Activated CD4-positive, alpha-beta T cell treated with anti-CD3 and anti-CD28 coated beads, Interleukin-2, amount 50 U/mL, for 48 hours (primary cell): ENCODE results near the gene RPH3AL.
"Not testable (repeated sequence)": the region's sequence is repeated elsewhere in the genome, so short reads cannot be mapped to it uniquely, and the experiment has no call there.

ENCODE experiments used
- DNase-seq, 2 experiments: peaks; one replicate each; pipeline ENCODE4 v3.0.0-alpha.2; 2020

RPH3AL gene

DNA sequence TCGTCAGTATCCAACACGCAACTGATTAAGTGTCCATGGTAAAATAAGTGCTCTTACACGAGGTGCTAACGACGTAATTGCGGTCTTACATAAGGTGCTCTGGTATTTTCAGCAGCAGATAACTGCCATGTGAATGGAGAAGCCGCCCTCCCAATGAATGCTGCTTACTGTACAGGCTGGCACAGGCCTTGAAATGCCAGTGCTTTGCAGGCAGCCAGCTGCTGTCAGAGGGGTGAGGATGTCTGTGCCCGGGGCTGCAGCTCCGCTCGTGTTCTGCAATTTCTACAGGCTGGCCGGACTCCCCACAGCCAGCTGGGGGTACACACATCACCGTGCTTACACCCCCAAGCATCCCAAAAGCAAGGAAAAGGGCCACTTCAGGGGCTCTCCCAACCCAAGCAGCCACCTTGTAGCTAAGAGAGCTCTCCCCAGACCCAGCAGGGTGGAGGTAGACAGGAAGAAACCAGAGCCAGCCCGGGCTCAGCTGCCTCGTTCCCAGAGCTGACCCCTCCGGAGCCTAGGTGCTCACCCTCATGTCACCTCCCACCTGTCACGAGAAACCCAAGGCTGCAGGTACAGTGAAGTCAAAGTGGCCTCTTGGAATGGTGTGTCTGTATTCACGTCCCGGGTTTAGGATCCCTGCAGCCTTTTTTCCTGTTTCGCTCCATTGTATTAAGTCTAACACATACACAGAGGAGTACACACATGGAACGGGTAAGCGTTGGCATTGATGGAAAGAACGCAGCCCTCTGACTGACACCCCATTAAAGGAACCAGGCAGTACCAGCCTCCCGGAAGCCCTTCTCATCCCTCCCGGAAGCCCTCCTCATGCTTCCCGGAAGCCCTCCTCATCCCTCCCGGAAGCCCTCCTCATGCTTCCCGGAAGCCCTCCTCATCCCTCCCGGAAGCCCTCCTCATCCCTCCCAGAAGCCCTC is 27.2 kb upstream of the RPH3AL start:
- no peak for DNase-seq

GRCh38 chr17:378068-378467 is 25.5 kb upstream of the RPH3AL start:
- no peak for DNase-seq

GRCh38 chr17:376936-377863 is 24.6 kb upstream of the RPH3AL start:
- no peak for DNase-seq

DNA sequence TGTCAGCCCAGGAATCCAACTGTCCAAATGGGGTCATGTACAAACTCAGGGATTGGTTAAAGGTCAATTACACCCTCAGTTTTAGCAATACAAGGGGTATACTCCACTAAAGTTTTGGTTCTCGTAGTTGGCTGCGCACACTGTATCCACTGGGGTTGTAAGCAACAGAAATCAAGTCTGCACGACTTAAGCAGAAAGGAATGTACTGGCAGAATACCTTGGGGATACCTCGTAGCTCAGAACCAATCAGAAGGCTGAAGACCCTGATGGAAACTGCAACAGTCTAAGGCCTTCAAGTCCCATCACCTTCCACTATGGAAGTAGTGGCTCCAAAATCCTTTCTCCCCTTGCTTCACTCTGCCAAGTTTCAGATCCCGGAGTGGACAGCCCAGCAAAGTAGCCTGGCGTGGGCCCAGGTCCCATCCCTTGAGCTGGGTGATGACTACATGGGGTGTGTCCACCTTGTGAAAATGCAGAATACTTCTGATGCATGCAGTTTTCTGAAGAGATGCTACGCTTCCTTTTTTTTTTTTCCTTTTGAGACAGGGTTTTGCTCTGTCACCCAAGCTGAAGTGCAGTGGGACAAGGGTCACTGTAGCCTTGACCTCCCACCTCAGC is 21.1 kb upstream of the RPH3AL start:
- no peak for DNase-seq

- DNase-seq, result no peak
Measured at GRCh38 chr17:372157-373152, 19.8 kb upstream of the RPH3AL start.

GRCh38 chr17:371583-371982 is 19.0 kb upstream of the RPH3AL start:
- DNase-seq, result no peak

- not testable (repeated sequence) for DNase-seq
Measured at GRCh38 chr17:367656-368055, 15.0 kb upstream of the RPH3AL start.

DNA sequence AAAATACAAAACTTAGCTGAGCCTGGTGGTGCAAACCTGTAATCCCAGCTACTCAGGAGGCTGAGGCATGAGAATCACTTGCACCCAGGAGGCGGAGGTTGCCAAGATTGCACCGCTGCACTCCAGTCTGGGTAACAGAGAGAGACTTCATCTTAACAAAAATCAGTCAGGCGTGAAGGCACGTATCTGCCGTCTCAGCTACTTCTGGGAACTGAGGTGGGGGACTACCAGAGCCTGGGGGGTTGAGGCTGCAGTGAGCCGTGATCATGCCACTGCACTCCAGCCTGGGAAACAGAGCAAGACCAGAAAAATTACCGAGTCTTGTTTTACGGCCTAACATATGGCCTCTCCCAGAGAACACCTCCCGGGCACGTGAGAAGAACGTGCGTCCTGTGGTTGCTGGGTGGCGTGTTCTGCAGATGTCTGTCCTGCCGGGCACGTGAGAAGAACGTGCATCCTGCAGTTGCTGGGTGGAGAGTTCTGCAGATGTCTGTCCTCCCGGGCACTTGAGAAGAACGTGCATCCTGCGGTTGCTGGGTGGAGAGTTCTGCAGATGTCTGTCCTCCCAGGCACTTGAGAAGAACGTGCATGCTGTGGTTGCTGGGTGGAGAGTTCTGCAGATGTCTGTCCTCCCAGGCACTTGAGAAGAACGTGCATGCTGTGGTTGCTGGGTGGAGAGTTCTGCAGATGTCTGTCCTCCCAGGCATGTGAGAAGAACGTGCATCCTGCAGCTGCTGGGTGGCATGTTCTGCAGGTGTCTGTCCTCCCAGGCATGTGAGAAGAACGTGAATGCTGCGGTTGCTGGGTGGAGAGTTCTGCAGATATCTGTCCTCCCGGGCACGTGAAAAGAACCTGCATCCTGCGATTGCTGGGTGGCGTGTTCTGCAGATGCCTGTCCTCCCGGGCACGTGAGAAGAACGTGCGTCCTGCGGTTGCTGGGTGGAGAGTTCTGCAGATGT is 14.3 kb upstream of the RPH3AL start:
- not testable (repeated sequence) for DNase-seq

DNA sequence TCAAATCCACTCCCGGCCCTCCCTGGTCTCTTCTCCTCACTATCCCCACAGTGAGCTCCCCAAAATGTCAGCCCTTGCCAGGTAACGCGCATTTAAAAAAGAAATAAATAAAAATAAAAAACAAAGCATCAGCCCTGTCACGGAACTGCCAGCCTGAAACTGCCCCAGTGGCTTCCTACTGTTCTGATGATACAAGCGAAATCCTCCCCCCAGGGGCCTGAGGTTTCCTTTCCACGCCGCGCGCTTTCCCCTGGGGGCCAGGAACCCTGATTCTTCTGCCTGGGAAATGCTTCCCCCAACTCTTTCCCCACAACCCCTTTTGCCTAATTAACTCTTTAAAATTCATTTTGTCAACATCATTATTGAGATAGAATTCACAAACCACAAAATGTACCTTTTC is 12.2 kb upstream of the RPH3AL start:
- DNase-seq, result no peak

DNA sequence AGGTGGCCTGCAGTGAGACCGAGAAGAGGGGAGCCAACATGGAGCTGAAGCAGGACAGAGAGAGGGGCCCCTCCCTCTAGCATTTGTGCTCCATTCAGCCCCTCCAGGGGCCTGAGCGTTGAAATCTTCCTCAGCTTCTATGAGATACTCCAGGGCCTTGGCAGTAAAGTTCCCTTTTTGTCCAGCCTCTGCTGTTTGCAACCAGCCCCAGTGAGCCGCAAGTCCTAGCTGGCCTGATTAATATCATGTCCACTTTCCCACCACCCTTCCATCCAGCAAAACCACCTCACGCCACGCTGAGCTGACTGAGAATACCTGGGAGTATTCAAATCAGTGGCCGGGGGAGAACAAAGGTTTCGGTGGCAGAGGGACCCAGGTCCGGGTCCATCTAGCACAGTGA is 11.7 kb upstream of the RPH3AL start:
- no peak for DNase-seq

GRCh38 chr17:362721-363120 is 10.1 kb upstream of the RPH3AL start:
- DNase-seq, result no peak

DNA sequence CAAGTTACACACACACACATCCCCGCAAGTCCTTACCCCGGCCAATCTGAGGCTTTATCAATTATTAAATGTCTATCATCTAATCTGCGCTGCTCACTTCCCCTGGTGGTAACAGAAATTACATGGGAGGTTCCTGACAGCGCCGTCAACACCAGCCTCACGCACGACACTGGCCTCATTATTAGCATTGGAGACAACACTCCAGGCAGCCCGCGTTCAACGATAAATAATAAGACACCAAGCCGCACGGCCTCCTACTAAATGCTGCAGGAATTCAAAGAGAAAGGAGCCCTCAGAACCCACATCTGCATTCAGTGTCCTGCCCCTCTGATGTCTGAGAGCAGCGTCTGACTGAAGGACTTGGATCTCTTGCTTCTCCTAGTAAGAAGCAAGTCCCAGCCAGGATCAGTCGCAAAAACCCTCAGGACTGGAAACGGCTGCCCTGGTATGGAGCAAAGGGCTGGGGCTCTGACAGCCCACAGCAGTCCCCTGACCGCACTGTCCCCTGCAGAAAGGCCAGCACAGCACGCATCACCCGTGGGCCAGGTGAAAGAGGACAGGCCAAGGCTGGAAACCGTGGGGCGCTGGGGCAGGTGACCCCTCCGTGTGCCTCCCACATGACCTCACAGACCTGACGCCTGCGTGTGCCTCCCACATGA is 7.6 kb upstream of the RPH3AL start:
- no peak for DNase-seq

- no peak for DNase-seq
Measured at GRCh38 chr17:358491-359151, 6.0 kb upstream of the RPH3AL start.

DNA sequence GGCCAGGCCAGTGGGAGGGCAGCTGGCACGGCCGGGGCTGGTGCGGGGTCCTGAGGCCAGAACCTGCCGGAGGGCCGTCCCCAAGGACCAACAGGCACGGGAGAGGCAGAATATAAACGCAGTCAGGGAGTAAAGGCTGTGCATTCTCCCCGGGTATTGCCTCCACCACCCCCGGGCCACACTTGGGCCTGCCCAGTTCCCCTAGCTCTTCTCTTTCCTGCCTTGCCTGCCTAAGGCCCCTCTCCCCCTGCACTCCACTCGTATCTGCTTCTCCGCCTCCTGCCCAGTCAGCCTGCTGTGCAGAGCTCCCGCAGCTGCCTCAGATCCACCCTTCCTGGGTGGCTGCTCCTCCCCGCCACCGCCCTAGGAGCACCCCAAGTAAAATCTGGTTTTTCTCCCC is 5.0 kb upstream of the RPH3AL start:
- no peak for DNase-seq

DNA sequence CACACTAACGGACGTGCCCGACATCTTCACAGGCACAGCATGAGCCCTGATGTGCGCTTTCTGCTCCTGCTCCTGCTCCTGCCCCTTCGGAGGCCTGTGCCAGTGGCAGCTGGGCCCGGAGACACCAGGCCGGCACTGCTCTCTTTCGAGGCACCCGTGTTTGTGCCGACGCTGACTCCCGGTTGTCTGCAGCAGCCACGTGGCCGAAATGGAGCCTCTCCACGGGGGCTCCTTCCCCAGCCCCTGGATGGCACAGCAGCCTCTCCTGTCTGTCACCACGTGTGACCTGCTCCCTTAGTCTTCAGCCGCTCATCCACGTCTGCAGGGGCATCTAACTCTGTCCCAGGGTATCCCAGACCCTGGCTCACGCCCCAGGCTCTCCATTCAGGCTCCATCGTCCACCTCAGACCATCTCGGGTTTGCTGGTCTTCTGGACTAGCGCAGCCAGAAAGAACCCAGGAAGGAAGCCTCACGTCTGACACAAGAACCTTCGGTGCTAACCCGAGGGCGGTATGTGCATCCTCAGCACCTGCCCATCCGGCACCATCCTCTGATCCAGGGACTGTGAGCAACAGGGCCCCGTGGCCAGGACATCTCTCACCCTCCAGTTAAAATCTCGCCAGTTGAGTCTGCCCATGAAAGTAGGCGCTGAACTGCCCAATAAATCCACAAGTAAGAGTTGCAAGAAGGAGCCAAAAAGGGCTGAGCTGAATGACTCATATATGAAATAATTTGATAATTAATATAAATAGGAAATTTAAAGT is 4.2 kb upstream of the RPH3AL start:
- DNase-seq, result no peak

GRCh38 chr17:354651-355556 is 2.3 kb upstream of the RPH3AL start:
- DNase-seq, result no peak

DNA sequence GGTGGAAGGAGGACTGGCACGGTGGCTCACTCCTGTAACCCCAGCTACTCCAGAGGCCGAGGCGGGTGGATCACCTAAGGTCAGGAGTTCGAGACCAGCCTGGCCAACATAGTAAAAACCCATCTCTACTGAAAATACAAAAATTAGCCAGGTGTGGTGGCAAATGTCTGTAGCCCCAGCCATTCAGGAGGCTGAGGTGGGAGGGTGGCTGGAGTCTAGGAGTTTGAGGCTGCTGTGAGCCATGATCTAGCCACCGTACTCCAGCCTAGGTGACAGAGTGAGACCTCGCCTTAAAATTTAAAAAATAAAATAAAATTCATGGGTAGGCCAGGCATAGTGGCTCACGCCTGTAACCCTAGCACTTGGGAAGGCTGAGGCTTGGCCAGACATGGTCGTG is 1.2 kb upstream of the RPH3AL start:
- DNase-seq, result no peak
